HEK293 (cell line): ENCODE measurements around the gene CHKA.
A peak's percentile ranks its signal among the peaks of the same experiment; 100 is the strongest.

Experiments
- IKZF3 ChIP-seq: fragments of 450-650 bp; IDR thresholded peaks from 2 replicates; pipeline ENCODE4 v1.5.0; 2018; ENCODE audit warnings: missing biosample characterization, mild to moderate bottlenecking, missing genetic modification characterization, moderate library complexity
- KLF10 ChIP-seq: fragments of 450-650 bp; IDR thresholded peaks from 2 replicates; pipeline ENCODE4 v1.5.1; 2018; ENCODE audit warnings: missing biosample characterization, mild to moderate bottlenecking, missing genetic modification characterization
- MEIS1 ChIP-seq: sonication (generic); formaldehyde crosslinking; IDR thresholded peaks from 2 replicates; pipeline ENCODE4 v1.8.1; 2022; ENCODE audit warnings: missing genetic modification reagents, mild to moderate bottlenecking, borderline replicate concordance
- MYNN ChIP-seq: fragments of 450-650 bp; formaldehyde crosslinking; IDR thresholded peaks from 2 replicates; pipeline ENCODE4 v1.5.1; 2016; ENCODE audit warnings: missing biosample characterization, missing genetic modification characterization, borderline replicate concordance
- PRDM10 ChIP-seq: fragments of 450-650 bp; formaldehyde crosslinking; IDR thresholded peaks from 2 replicates; pipeline ENCODE4 v1.5.1; 2016; ENCODE audit warnings: missing biosample characterization, missing genetic modification characterization
- SETDB1 ChIP-seq: IDR thresholded peaks from one replicate; pipeline ENCODE4 v1.6.1; 2017; ENCODE audit warnings: mild to moderate bottlenecking, low read length, moderate library complexity, mixed read lengths; ENCODE audit not compliant: insufficient read length
- ZBTB17 ChIP-seq: fragments of 450-650 bp; formaldehyde crosslinking; IDR thresholded peaks from 2 replicates; pipeline ENCODE4 v1.5.1; 2016; ENCODE audit warnings: missing biosample characterization, missing genetic modification characterization
- ZBTB21 ChIP-seq: fragments of 450-650 bp; formaldehyde crosslinking; IDR thresholded peaks from 2 replicates; pipeline ENCODE4 v1.5.1; 2017; ENCODE audit warnings: missing biosample characterization, missing genetic modification characterization
- ZNF133 ChIP-seq: fragments of 450-650 bp; formaldehyde crosslinking; IDR thresholded peaks from 2 replicates; pipeline ENCODE4 v1.5.1; 2016; ENCODE audit warnings: missing biosample characterization, missing genetic modification characterization
- ZNF18 ChIP-seq: fragments of 450-650 bp; formaldehyde crosslinking; IDR thresholded peaks from 2 replicates; pipeline ENCODE4 v1.5.1; 2016; ENCODE audit warnings: missing biosample characterization, missing genetic modification characterization
- ZNF302 ChIP-seq: fragments of 450-650 bp; formaldehyde crosslinking; IDR thresholded peaks from 2 replicates; pipeline ENCODE4 v1.5.1; 2016; ENCODE audit warnings: missing biosample characterization, missing genetic modification characterization, low read depth
- ZNF362 ChIP-seq: fragments of 450-650 bp; formaldehyde crosslinking; IDR thresholded peaks from 2 replicates; pipeline ENCODE4 v1.5.1; 2016; ENCODE audit warnings: missing biosample characterization, missing genetic modification characterization
- ZNF394 ChIP-seq: fragments of 450-650 bp; formaldehyde crosslinking; IDR thresholded peaks from 2 replicates; pipeline ENCODE4 v1.5.1; 2016; ENCODE audit warnings: missing biosample characterization, missing genetic modification characterization, mild to moderate bottlenecking, moderate library complexity, borderline replicate concordance
- ZNF426 ChIP-seq: fragments of 450-650 bp; formaldehyde crosslinking; IDR thresholded peaks from 2 replicates; pipeline ENCODE4 v1.5.1; 2017; ENCODE audit warnings: missing biosample characterization, missing genetic modification characterization, mild to moderate bottlenecking, inconsistent platforms, moderate library complexity
- ZNF48 ChIP-seq: fragments of 450-650 bp; formaldehyde crosslinking; IDR thresholded peaks from 2 replicates; pipeline ENCODE4 v1.5.1; 2016; ENCODE audit warnings: missing biosample characterization, missing genetic modification characterization
- ZNF521 ChIP-seq: fragments of 450-650 bp; formaldehyde crosslinking; IDR thresholded peaks from 2 replicates; pipeline ENCODE4 v1.5.1; 2017; ENCODE audit warnings: missing biosample characterization, mild to moderate bottlenecking, missing genetic modification characterization
- ZNF558 ChIP-seq: fragments of 450-650 bp; formaldehyde crosslinking; IDR thresholded peaks from 2 replicates; pipeline ENCODE4 v1.5.1; 2016; ENCODE audit warnings: missing biosample characterization, missing genetic modification characterization
- ZNF600 ChIP-seq: fragments of 450-650 bp; formaldehyde crosslinking; IDR thresholded peaks from 2 replicates; pipeline ENCODE4 v1.5.1; 2016; ENCODE audit warnings: missing biosample characterization, missing genetic modification characterization
- ZNF624 ChIP-seq: fragments of 450-650 bp; formaldehyde crosslinking; IDR thresholded peaks from 2 replicates; pipeline ENCODE4 v1.5.1; 2017; ENCODE audit warnings: missing biosample characterization, missing genetic modification characterization
- ZNF629 ChIP-seq: fragments of 450-650 bp; formaldehyde crosslinking; IDR thresholded peaks from 2 replicates; pipeline ENCODE4 v1.5.1; 2017; ENCODE audit warnings: missing biosample characterization, missing genetic modification characterization
- ZNF660 ChIP-seq: fragments of 450-650 bp; IDR thresholded peaks from 2 replicates; pipeline ENCODE4 v1.5.1; 2018; ENCODE audit warnings: missing biosample characterization, mild to moderate bottlenecking, missing genetic modification characterization
- ZNF837 ChIP-seq: fragments of 450-650 bp; formaldehyde crosslinking; IDR thresholded peaks from 2 replicates; pipeline ENCODE4 v1.5.1; 2016; ENCODE audit warnings: missing biosample characterization, missing genetic modification characterization
- ZXDB ChIP-seq: fragments of 450-650 bp; formaldehyde crosslinking; IDR thresholded peaks from 2 replicates; pipeline ENCODE4 v1.5.1; 2016; ENCODE audit warnings: missing biosample characterization, missing genetic modification characterization

CHKA gene

GRCh38 chr11:68106165-68106940, 14.8 kb downstream of the CHKA start (continued):
- TF ChIP-seq ZNF18 (tag by site-specific recombination) (peak; percentile 60; the same call in 1 of the 2 replicates), ZXDB (0 out of 2 replicates have a peak, but pooled peaks have one; percentile 27), ZNF629 (peak; percentile 54), ZNF362 (tag by site-specific recombination) (no peak), ZNF521 (tag by site-specific recombination) (no peak), ZNF660 (tag by site-specific recombination) (no peak), ZNF48 (no peak), KLF10 (tag by site-specific recombination) (no peak), ZNF600 (tag by site-specific recombination) (peak; percentile 93), ZNF394 (tag by site-specific recombination) (no peak), ZBTB17 (tag by site-specific recombination) (peak; percentile 71; the same call in 1 of the 2 replicates), ZNF426 (tag by site-specific recombination) (no peak), ZNF558 (no peak), ZNF302 (tag by site-specific recombination) (no peak), IKZF3 (tag by site-specific recombination) (no peak), ZNF837 (tag by site-specific recombination) (no peak), MEIS1 (CRISPR knock-in tag) (no peak), ZBTB21 (tag by site-specific recombination) (0 out of 2 replicates have a peak, but pooled peaks have one; percentile 13), PRDM10 (tag by site-specific recombination) (peak; percentile 62), SETDB1 (no peak), MYNN (tag by site-specific recombination) (no peak), ZNF133 (tag by site-specific recombination) (no peak), ZNF624 (no peak)
